Airway epithelial cell (primary cell): ENCODE data around the gene ZNF329. TPM values are rescaled to one million over a fixed set of nuclear protein-coding genes. Genes with fewer than 3 reads are reported as not detected.

ENCODE experiments used
- total RNA-seq: library from RNA; depleted of rRNA; stranded (reverse); fragments of >200 nt; gene quantifications from 2 replicates; pipeline ENCODE4 v1.2.3, GENCODE V29; 2015

Gene ZNF329
- 5.2 and 5.3 TPM in 2 replicates for total RNA-seq

DNA sequence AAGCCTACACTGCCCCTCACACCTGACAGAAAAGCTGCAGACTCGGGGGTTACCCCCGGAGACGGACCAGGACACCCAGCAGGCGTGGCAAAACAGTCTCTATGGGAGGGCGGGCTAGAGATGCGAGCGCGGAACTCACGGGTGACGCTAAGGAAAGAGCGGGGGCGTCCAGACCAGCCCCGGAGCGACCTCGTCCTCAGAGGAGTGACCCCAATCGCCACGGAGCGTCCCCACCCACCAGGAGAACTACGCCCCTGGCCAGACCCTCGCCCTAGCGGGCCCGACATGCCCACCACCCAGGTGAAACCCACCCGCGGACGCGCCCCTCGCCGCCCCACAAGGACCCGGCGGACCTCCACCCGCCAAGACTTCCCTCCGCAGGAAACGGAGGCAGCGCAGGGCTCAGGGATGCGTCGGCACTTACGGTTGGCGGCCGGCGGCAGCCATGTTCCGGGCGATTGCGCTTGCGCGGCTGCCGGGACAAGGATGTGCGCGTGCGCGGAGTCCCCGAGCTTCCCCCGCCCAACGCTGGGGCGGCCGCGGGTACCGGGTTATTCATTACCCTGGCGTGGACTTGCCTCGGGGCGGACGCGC is at the start of gene ZNF329:
Gene ZNF329, minus strand, starts transcription at position 462 of the 594 bp plus-strand sequence. CDS start 21,286 bp downstream, outside the sequence.

DNA sequence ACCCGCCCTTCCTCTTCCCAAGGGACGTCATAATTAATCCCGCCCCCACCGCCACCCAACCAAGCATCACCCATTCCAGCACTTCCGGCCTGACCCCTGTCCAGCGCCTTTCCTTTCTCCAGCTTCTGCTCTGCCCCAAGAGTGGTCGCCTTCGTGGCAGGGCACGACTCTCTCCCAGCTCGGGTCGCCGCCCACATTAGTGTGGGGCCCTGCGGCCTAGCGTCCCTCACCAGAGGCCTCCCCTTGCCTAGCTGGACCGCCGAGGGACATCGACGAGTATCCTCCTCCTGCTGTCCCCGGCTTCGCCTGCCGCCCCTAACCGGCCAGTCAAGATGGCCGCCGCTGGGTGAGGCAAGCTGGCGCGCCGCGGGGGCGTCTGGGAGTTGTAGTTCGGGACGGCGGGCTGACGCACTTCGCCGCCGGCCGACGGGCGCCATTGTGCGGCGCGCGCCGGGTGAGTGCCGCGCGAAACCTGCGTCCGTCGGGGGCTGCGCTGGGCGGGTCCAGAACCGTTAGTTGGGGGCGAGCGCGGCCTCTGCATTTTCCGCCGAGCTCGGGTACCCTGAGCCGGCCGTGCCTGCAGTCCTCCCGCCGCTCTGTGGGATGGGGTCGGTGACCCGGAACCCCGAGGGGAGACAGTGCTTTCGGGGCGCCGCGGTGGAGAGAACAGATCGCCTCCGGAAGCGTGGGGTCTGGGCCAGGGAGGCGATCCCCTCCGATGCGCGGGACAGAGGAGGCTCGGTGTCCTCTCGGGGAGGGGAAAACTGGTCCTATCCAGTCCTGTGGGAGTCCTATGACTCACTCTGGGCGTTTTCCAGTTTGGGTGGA is 32.6 kb upstream of the ZNF329 start, which contains the start of gene ZNF274:
Gene ZNF274, plus strand, starts transcription at position 73 of the 828 bp plus-strand sequence. CDS start 905 bp downstream, outside the sequence.

DNA sequence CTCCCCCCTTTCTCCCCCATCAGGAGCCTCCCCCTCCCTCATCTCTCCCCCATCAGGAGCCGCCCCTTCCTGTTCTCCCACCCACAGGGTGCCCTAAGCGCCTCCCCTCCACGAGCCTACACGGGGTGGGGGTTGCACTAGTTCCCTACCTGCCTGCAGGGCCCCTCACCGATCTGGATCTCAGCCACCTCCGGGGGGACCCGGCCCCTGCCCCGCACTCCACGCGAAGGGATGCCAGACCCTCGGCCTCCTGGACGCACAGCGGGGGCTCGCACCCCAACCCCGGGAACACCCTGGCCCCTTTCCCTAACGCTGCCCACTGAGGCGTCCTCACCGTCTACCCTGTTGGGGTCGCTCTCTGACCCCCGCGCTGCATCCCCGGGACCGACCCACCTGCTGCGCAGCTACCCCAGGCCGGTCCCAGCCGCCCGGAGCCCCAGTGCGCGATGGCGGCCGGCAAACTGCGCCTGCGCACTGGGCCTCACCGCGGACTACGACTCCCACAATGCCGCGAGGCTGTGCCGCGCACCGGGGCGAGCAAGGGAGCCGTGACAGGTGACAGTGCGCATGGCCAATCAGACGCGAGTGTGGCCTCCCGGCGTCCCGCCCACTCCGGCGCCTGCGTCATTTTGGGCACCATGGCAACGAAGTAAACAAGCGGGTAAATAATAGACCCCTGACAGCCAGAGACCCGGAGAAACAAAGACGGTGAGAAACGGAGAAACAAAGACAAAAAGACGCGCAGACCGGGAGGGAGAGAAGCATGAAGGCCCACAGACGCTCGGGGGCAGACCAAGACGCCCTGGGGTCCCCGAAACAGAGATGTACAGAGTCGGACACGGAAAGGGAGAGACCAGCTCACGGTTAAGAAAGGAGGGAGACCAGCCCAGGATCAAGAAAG is 52.6 kb downstream of the ZNF329 start, which contains the start of gene ZSCAN18:
Gene ZSCAN18, minus strand, starts transcription at position 451 of the 901 bp plus-strand sequence. CDS start 7,964 bp downstream, outside the sequence.

Other genes with a start within 250 kb of the ZNF329 start
- 3.9 and 4.6 TPM in 2 replicates for gene ZNF417, start 234.2 kb downstream of the ZNF329 start, total RNA-seq
- 1.0 and 1.7 TPM in 2 replicates for gene ZNF418, start 215.4 kb downstream of the ZNF329 start, total RNA-seq
- 0.88 and 3.7 TPM in 2 replicates for gene ZNF256, start 203.1 kb downstream of the ZNF329 start, total RNA-seq
- gene C19orf18, start 176.3 kb downstream of the ZNF329 start, total RNA-seq, result 0.28 TPM in 1 of 2 replicates, not detected in the other
- 7.7 and 12.1 TPM in 2 replicates for gene ZNF606, start 148.0 kb downstream of the ZNF329 start, total RNA-seq
- not detected in 2 replicates for gene ZSCAN1, start 116.8 kb downstream of the ZNF329 start, total RNA-seq
- gene ZNF135, start 91.5 kb downstream of the ZNF329 start, total RNA-seq, result 0.92 and 1.0 TPM in 2 replicates
- gene ZSCAN18, start 52.6 kb downstream of the ZNF329 start, total RNA-seq, result 28.3 and 35.5 TPM in 2 replicates
- gene ZNF274, start 32.3 kb upstream of the ZNF329 start, total RNA-seq, result 16.3 and 23.1 TPM in 2 replicates
- gene ZNF544, start 78.1 kb upstream of the ZNF329 start, total RNA-seq, result 40.3 and 54.7 TPM in 2 replicates
- 3.3 and 5.2 TPM in 2 replicates for gene ZNF8, start 128.2 kb upstream of the ZNF329 start, total RNA-seq
- 17.9 and 30.4 TPM in 2 replicates for gene ERVK3-1, start 154.6 kb upstream of the ZNF329 start, total RNA-seq
- 1.9 and 2.3 TPM in 2 replicates for gene ZSCAN22, start 176.2 kb upstream of the ZNF329 start, total RNA-seq
- 10.2 and 28.2 TPM in 2 replicates for gene A1BG, start 202.7 kb upstream of the ZNF329 start, total RNA-seq
- 0.65 and 0.78 TPM in 2 replicates for gene ZNF497, start 212.0 kb upstream of the ZNF329 start, total RNA-seq
- 2.9 and 3.1 TPM in 2 replicates for gene ZNF837, start 230.2 kb upstream of the ZNF329 start, total RNA-seq
- gene RPS5, start 236.5 kb upstream of the ZNF329 start, total RNA-seq, result 2,475 and 2,576 TPM in 2 replicates
- gene RNF225, start 244.9 kb upstream of the ZNF329 start, total RNA-seq, result 3.8 and 4.2 TPM in 2 replicates